Measurements from ENCODE around the gene DNAJC5. TPM values are rescaled to one million over a fixed set of nuclear protein-coding genes. Genes with fewer than 3 reads are reported as not detected.
"Not testable (repeated sequence)": the region's sequence is repeated elsewhere in the genome, so short reads cannot be mapped to it uniquely, and the experiment has no call there.

Gene DNAJC5
- total RNA-seq, 1 donor, result 26.0 TPM

DNA sequence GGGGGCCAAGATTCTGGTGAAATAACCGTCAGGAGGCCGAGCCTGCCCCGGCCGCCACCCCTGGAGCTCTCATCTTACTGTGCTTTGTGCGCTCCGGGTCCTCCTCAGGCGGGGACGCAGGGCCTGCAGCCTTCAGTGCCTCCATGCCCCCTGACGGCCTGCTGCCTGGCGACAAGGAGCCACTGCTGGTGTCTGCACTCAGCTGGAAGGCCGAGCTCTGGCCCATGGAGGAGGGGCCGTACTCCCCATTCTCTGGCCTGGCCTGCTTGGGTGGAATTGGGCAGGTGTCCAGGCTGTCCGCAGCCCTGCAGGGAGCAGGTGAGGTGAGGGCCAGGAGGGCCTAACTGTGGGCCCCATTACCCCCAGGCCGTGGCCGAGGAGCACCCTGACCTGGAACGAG is 69.5 kb downstream of the DNAJC5 start:
- Histone ChIP-seq H3K4me3 (ENCODE audit: low read length) (no peak overlapping the region), H3K27me3 (ENCODE audit: insufficient read depth, low read length) (no peaks in the 10 kb centered on the region), H3K4me1 (ENCODE audit: insufficient read depth, low read length) (peaks cover 8% of the 10 kb centered on the region), H3K9me3 (ENCODE audit: low read depth, low read length) (no peaks in the 10 kb centered on the region)

DNA sequence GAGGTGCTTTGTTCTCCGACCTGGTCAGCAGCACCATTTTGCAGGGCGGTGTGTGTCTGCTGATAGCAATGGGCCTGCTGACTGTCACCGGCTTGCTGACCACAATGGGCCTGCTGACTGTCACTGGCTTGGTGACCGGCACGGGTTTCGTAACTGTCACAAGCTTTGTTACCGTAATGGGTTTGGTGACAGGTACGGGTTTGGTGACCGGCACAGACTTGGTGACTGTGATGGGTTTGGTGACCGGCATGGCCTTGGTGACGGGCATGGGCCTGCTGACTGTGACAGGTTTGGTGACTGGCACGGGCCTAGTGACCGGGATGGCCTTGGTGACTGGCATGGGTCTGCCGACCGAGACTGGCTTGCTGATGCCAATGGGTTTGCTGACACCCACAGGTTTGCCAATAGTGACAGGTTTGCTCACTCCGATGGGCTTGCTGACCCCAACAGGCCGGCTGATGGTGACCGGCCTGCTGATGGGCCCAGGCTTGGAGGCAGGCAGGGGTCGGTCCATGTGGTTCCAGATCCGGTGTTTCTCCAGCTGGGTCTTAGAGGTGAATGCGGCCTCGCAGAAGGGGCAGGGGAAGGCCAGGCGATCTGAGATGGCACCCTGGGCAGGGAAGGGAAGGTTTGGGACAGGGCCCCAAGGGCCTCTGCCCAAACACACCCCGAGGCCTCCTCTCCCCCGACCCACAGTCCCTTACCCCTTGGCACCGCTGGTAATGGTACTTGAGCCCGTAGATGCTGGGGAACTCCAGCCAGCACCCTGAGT is 71.4 kb downstream of the DNAJC5 start:
- Histone ChIP-seq H3K4me3 (ENCODE audit: low read length) (no peak overlapping the region), H3K4me1 (ENCODE audit: insufficient read depth, low read length) (peaks cover 13% of the 10 kb centered on the region), H3K27me3 (ENCODE audit: insufficient read depth, low read length) (no peaks in the 10 kb centered on the region), H3K9me3 (ENCODE audit: low read depth, low read length) (no peaks in the 10 kb centered on the region)

DNA sequence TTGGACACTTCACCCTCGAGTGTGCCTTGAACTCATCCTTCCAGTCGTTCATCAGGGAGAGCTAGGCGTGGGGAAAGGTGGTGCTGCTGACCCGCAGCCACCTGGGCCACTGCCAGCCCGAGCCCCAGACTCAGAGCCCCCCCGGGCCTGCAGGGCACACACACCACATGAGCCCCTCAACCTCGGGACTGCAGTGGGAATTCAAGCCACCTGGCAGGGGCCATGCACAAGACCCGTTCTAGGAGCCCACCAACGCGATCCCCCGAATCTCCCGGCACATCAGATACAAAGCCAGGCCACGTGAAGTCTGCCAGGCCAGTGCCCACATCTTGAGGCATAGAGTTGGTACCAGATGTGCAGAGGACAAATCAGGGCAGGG is 72.0 kb downstream of the DNAJC5 start:
- Histone ChIP-seq H3K9me3 (ENCODE audit: low read depth, low read length) (no peaks in the 10 kb centered on the region), H3K4me3 (ENCODE audit: low read length) (no peak overlapping the region), H3K4me1 (ENCODE audit: insufficient read depth, low read length) (peaks cover 13% of the 10 kb centered on the region), H3K27me3 (ENCODE audit: insufficient read depth, low read length) (no peaks in the 10 kb centered on the region)

DNA sequence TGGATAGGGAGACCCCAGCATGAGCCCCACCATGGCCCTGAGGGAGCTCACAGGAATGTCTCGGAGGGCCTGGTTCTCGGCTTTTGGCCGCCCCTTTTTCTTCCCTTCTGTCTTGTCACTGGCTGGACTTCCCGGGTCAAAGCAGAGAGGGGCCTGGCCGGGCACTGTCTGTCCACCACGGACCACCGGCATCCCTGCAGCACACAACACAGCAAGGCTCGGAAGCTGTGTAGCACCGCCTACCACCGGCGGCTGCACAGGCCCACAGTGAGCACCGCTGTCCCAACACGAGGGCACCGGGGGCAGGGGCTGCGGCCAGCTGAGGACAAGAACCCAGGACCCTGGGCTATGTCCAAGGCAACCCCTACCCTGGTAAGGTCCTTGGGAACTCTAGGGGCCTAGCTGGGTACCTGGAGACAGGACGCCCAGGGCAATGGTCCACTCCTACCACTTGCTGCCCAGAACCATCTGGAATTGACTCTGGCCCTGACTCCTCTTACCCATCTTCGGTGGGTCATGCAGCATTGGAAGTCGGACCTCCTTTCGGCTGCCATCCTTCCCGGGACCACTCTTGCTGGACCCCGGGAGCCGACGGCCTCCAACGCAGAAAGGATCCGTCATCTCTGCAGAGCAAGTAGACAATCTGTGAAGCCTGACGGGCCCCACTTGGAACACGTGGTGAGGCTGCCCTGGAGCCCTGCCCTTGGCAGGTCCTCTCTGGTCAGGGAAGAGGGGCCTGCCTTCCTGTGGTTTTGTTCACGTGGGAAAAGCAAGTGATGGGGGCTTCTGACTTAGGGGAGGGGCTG is 72.6 kb downstream of the DNAJC5 start:
- H3K9me3 ChIP-seq (ENCODE audit: low read depth, low read length), result no peaks in the 10 kb centered on the region
- H3K4me1 ChIP-seq (ENCODE audit: insufficient read depth, low read length), result peaks cover 13% of the 10 kb centered on the region
- H3K4me3 ChIP-seq (ENCODE audit: low read length), result no peak overlapping the region
- no peaks in the 10 kb centered on the region for H3K27me3 ChIP-seq (ENCODE audit: insufficient read depth, low read length)

DNA sequence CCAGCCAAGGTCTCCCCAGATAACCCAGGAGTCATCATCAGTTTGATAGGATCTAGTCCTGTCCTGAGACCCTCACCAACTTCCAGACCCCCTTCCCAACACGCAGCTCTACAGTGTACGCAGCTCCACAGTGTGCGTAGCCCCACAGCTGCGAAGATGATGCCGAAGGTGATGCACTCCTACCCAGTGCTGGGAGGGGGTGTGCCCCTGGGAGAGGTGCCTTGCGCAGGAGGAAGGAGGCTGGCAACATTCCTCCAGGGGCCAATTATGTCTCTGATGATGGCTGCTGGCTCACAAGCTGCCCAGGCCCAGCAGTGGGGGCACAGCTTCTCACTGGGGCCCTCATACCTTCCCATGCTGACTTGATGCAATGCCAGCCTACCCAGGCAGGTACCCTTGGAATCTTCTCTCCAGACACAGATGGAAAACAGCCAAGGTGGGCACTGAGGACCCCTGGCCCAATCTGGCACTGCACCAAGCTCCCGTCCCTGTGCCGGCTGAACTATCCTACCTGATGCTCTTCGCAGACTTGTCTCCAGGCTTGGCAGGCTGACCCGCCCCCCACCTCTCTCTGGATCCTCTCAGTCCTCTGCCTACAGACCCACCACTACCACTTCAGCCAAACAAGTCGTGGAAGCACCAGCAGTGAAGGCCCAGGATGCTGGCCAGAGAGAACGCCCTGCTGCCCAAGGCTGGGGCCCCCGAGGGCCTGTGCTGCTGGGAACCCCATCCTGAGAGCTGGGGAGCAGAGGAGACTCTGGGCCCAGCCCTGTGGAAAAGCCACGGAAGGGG is 73.4 kb downstream of the DNAJC5 start:
- no peak overlapping the region for H3K4me3 ChIP-seq (ENCODE audit: low read length)
- no peaks in the 10 kb centered on the region for H3K9me3 ChIP-seq (ENCODE audit: low read depth, low read length)
- H3K27me3 ChIP-seq (ENCODE audit: insufficient read depth, low read length), result no peaks in the 10 kb centered on the region
- H3K4me1 ChIP-seq (ENCODE audit: insufficient read depth, low read length), result peaks cover 13% of the 10 kb centered on the region

DNA sequence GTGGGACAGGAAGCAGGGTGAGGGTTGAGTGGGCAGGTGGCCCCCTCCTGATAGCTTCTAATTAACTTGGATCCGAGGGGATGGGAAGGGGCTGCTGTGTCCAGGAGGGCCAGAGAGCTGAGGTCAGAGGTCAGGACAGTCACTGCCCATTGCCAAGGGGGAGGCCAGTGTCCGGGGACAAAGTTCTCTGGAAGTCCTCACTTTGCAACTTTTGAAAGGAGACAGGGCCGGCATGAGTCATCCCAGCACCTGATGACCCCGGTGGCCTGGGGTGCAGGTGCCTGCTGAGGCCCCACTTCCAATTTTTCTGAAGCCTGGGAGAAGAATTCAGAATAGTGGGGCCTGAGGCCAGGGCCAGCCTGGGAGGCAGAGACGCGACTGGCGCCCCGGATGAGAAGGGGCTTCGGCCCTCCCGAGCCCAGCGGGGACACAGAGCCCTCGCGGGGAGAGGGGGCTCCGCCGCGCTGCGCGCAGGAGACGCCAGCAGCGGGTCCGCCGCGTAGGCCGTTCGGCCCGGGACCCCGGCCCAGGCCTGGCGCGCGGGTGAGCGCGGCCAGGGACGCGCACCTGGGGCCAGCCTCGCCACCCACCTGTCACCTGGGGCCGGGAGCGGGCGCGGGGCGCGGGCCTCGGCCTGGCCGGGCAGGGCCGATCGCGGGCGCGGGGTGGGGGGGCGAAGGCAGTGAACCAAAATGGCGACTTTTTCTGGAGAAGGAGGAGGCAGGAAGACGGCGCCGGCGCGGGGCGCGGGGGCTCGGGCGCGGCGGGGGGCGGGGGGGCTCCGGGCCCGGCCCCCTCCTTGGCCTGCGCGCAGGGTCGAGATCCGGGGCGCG is 74.2 kb downstream of the DNAJC5 start:
- Histone ChIP-seq H3K27me3 (ENCODE audit: insufficient read depth, low read length) (no peaks in the 10 kb centered on the region), H3K4me1 (ENCODE audit: insufficient read depth, low read length) (peaks cover 21% of the 10 kb centered on the region), H3K9me3 (ENCODE audit: low read depth, low read length) (no peaks in the 10 kb centered on the region), H3K4me3 (ENCODE audit: low read length) (peak overlapping the region; percentile 36)

DNA sequence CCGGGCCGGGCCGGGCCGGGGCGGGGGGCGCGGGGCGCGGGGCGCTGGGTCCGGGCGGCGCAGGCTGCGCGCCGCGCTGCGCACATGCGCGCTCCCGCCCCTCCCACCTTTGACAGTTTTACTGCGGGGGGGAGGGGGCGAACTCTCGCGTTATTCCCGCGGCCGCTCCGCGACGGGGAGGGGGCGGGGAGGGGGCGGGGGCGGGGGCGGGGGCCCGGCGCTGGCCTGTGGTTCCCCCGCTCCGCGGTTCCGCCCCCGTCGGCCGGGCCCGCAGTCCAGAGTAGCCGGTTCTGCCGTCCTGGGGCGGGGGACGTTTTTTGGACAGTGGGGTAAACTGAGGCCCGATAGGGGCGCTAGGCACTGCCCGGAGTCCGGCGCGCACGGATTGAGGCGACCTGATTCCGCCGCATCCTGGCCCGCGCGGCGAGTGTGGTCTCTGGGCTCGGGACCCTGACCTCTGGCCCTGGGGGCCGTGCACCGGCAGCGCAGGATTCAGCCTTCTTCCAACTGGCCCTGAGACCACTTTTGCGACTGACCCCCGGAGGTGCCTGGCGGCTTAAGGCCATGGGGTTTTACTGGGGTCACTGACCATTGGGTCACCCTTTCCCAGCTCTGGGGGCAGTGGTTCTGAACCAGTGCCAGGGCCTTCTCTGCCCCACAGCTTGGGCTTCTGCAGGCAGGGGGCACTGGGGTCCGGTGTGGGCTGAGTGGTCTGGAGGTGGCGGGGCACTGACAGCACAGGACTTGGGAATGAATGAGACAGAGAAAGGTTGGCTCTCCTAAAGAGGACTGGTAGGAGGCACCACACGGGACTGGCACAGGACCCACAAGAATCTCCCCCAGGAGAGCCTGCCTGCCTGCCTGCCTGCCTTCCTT is 75.2 kb downstream of the DNAJC5 start, which contains the start of gene ZNF512B:
Gene ZNF512B (minus strand): TSS at position 93 of the 876 bp plus-strand sequence. CDS start 1,980 bp downstream, outside the sequence.
- Histone ChIP-seq H3K9me3 (ENCODE audit: low read depth, low read length) (no peaks in the 10 kb centered on the region), H3K4me1 (ENCODE audit: insufficient read depth, low read length) (peaks cover 22% of the 10 kb centered on the region), H3K27me3 (ENCODE audit: insufficient read depth, low read length) (no peaks in the 10 kb centered on the region), H3K4me3 (ENCODE audit: low read length) (peak within 1 kb of the TSS; percentile 36)

DNA sequence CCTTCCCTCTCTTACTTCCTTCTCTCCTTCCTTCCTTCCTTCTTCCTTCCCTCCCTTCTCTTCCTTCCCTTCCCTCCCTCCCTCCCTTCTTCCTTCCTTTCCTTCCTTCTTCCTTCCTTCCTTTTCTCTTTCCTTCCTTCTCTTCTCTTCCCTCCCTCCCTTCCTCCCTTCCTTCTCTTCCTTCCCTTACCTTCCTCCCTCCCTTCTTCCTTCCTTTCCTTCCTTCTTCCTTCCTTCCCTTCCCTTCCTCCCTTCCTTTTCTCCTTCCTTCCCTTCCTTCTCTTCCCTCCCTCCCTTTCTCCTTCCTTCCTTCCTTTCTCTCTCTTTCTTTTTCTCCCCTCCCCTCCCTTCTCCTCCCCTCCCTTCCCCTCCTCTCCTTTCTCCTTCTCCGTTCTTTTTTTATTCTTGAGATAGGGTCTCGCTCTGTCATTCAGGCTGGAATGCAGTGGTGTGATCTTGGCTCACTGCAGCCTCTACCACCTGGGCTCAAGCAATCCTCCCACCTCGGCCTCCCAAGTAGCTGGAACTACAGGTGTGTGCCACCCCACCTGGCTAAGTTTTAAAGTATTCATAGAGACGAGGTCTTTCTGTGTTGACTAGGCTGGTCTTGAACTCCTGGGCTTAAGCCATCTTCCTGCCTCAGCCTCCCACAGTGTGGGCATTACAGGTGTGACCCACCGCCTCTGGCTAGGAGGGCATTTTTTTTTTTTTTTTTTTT is 75.9 kb downstream of the DNAJC5 start:
- no peak overlapping the region for H3K4me3 ChIP-seq (ENCODE audit: low read length)
- no peaks in the 10 kb centered on the region for H3K27me3 ChIP-seq (ENCODE audit: insufficient read depth, low read length)
- no peaks in the 10 kb centered on the region for H3K9me3 ChIP-seq (ENCODE audit: low read depth, low read length)
- peaks cover 22% of the 10 kb centered on the region for H3K4me1 ChIP-seq (ENCODE audit: insufficient read depth, low read length)

DNA sequence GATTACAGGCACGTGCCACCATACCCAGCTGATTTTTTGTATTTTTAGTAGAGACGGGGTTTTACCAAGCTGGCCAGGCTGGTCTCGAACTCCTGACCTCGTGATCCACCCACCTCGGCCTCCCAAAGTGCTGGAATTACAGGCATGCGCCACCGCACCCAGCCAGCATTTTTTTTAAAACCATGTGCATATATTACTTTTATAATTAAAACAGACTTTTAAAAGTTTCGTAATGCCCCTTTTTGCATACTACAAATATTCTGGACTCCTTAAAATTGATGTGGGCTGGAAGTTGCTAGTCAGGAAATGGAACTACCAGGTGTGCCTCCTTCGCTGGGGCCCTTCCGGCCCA is 77.0 kb downstream of the DNAJC5 start:
- not testable (repeated sequence) for H3K27me3 ChIP-seq (ENCODE audit: insufficient read depth, low read length); H3K4me3 ChIP-seq (ENCODE audit: low read length); H3K9me3 ChIP-seq (ENCODE audit: low read depth, low read length)
- H3K4me1 ChIP-seq (ENCODE audit: insufficient read depth, low read length), result peaks cover 22% of the 10 kb centered on the region

DNA sequence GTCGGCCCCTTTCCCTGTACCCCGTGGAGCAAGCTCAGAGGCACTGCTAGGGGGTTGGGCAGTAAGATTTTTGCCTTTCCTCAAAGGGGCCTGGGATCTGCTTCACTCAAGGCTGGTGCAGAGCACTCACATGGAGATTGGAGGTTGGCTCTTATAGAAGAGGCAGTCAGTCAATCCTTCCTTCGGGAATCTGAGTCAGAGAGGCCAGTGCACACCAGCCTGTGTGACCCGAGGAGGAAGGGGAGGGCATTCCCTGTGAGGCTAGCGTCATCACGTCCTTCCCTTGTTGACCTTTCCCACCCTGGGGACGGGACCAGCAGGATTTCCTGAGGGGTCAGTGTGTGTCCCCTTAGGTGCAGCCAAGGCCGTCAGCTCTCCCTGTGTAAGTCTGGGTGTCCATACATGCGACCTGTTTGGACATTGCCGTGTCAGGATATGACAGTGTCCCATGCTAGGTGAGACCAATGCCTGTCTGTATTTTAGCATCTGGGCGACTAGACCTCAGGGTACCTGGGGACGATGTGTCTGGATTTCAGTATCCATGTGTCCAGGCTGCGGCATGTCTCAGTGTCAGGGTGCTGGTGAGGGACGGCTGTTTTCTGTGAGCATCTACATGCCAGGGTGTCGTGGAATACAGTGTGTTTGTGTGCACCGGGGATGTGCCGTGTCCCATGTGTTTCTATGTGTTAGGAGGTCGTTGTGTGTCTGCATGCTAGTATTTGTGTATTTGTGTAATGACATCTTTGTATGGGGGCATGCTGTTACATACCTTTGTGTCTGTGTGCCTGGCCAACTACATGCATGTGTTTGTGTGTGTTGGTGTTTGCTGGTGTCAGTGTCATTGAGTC is 77.6 kb downstream of the DNAJC5 start:
- Histone ChIP-seq H3K4me3 (ENCODE audit: low read length) (no peak overlapping the region), H3K9me3 (ENCODE audit: low read depth, low read length) (no peaks in the 10 kb centered on the region), H3K27me3 (ENCODE audit: insufficient read depth, low read length) (no peaks in the 10 kb centered on the region), H3K4me1 (ENCODE audit: insufficient read depth, low read length) (peaks cover 27% of the 10 kb centered on the region)

DNA sequence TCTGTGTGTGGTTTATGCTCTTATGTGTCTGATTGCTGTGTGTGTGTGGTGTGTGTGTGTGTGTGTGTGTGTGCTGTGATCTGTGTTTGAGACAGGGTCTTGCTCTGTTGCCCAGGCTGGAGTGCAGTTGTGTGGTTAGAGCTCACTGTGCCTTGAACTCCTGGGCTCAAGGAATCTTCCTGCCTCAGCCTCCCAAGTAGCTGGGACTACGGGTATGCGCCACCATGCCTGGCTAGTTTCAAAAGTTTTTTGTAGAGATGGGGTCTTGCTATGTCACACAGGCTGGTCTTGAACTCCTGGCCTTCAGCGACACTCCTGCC is 78.2 kb downstream of the DNAJC5 start:
- H3K27me3 ChIP-seq (ENCODE audit: insufficient read depth, low read length), result no peaks in the 10 kb centered on the region
- peaks cover 33% of the 10 kb centered on the region for H3K4me1 ChIP-seq (ENCODE audit: insufficient read depth, low read length)
- no peaks in the 10 kb centered on the region for H3K9me3 ChIP-seq (ENCODE audit: low read depth, low read length)
- no peak overlapping the region for H3K4me3 ChIP-seq (ENCODE audit: low read length)

DNA sequence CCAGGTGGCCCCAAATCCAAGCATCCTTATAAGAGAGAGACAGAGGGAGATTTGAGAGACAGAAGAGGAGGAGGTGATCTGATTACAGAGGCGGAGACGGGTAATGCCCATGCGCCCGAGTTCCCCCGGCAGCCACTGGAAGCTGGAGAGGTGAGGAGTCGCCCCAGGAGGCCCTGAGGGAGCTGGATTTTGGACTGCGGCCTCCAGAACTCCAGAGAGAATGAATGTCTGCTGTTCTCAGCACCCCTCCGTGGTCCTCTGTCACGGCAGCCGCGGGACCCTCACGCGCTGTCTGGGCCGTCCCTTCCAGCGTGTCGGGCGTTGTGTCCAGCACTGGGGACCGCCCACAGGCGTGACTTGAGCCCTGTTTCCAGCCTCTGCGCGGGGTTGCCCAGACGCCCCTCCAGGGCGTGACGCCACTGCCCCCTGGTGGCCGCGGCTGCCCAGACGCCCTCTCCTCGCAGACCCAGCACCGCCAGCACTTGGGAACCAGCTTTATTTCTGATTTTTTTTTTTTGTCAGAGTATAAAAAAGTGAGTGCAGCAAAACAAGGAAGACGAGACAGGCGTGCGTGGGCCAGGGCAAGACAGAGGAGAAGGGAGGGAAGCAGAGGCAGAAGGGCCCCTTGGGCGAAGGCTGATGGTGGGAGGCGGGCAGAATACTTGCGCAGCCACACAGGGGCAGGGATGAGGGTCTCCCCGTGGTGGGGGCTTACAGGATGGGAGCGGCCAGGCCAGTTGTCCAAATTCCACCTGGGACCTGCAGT is 78.9 kb downstream of the DNAJC5 start:
- H3K27me3 ChIP-seq (ENCODE audit: insufficient read depth, low read length), result no peaks in the 10 kb centered on the region

More for the DNA sequence above, 78.9 kb downstream of the DNAJC5 start:
- Histone ChIP-seq H3K9me3 (ENCODE audit: low read depth, low read length) (no peaks in the 10 kb centered on the region), H3K4me1 (ENCODE audit: insufficient read depth, low read length) (peaks cover 36% of the 10 kb centered on the region), H3K4me3 (ENCODE audit: low read length) (no peak overlapping the region)

All from mononuclear cell (primary cell).